Liver (tissue), 9 donors: ENCODE measurements around the gene VWA3B. TPM values are rescaled to one million over a fixed set of nuclear protein-coding genes. Genes with fewer than 3 reads are reported as not detected.

Experiments used
- DNase-seq: peaks from one replicate; pipeline ENCODE4 v3.0.0-alpha.2; 2017; ENCODE audit warnings: low spot score
- H3K27ac ChIP-seq, 2 donors: one replicate each; pipeline ENCODE4 v1.7.0; 2013; ENCODE audit warnings: inconsistent platforms in 2 of 2, low read length in 2 of 2, control low read depth in 1 of 2, low read depth in 1 of 2, mild to moderate bottlenecking in 1 of 2
- H3K27me3 ChIP-seq, 4 donors: one replicate each; pipeline versions ENCODE4 v1.6.1 to v1.7.0; 2013; ENCODE audit warnings: low read length in 3 of 4, inconsistent platforms in 1 of 4, mild to moderate bottlenecking in 1 of 4, moderate library complexity in 1 of 4; ENCODE audit not compliant: control insufficient read depth in 4 of 4, insufficient read depth in 4 of 4
- H3K36me3 ChIP-seq, 4 donors: one replicate each; pipeline versions ENCODE4 v1.6.1 to v1.7.0; 2013; ENCODE audit warnings: low read length in 3 of 4, mild to moderate bottlenecking in 3 of 4, low read depth in 1 of 4, moderate library complexity in 1 of 4; ENCODE audit not compliant: control insufficient read depth in 4 of 4, insufficient read depth in 3 of 4
- H3K4me1 ChIP-seq, 4 donors: one replicate each; pipeline versions ENCODE4 v1.6.1 to v1.7.0; 2013; ENCODE audit warnings: low read length in 3 of 4, mild to moderate bottlenecking in 3 of 4, moderate library complexity in 1 of 4; ENCODE audit not compliant: control insufficient read depth in 4 of 4, insufficient read depth in 4 of 4
- H3K4me3 ChIP-seq, 3 donors: one replicate each; pipeline versions ENCODE4 v1.6.1 to v1.7.0; 2013; ENCODE audit warnings: low read length in 3 of 3, control low read depth in 1 of 3, low read depth in 1 of 3, mild to moderate bottlenecking in 1 of 3
- H3K9ac ChIP-seq, 2 donors: one replicate each; pipeline ENCODE4 v1.7.0; 2013; ENCODE audit warnings: low read length in 2 of 2, mild to moderate bottlenecking in 2 of 2, moderate library complexity in 2 of 2, control low read depth in 1 of 2, low read depth in 1 of 2
- H3K9me3 ChIP-seq, 4 donors: one replicate each; pipeline versions ENCODE4 v1.6.1 to v1.7.0; 2013; ENCODE audit warnings: low read length in 3 of 4; ENCODE audit not compliant: control insufficient read depth in 4 of 4
- FOXA2 ChIP-seq: IDR thresholded peaks from 2 replicates; pipeline ENCODE4 v1.6.1; 2016; ENCODE audit warnings: antibody characterized with exemption
- GABPA ChIP-seq, 2 donors: IDR thresholded peaks in 1 of 2; conservative IDR thresholded peaks in 1 of 2; 2 replicates each; pipeline ENCODE4 v1.6.1; 2016; ENCODE audit warnings: antibody characterized with exemption in 2 of 2, mild to moderate bottlenecking in 1 of 2, moderate library complexity in 1 of 2
- HNF4A ChIP-seq, 2 donors: conservative IDR thresholded peaks; 2 replicates each; pipeline ENCODE4 v1.6.1; 2016; ENCODE audit warnings: antibody characterized with exemption in 2 of 2, mild to moderate bottlenecking in 2 of 2
- JUND ChIP-seq, 2 donors: IDR thresholded peaks; 2 replicates each; pipeline ENCODE4 v1.6.1; 2016; ENCODE audit warnings: antibody characterized with exemption in 2 of 2
- NR2F2 ChIP-seq: IDR thresholded peaks from 2 replicates; pipeline ENCODE4 v1.6.1; 2016; ENCODE audit warnings: antibody characterized with exemption
- RXRA ChIP-seq, 2 donors: IDR thresholded peaks; 2 replicates each; pipeline ENCODE4 v1.6.1; 2017 to 2018; ENCODE audit warnings: antibody characterized with exemption in 2 of 2, mild to moderate bottlenecking in 1 of 2
- SP1 ChIP-seq: IDR thresholded peaks from 2 replicates; pipeline ENCODE4 v1.6.1; 2018; ENCODE audit warnings: antibody characterized with exemption, mild to moderate bottlenecking
- TAF1 ChIP-seq: conservative IDR thresholded peaks from 2 replicates; pipeline ENCODE4 v1.6.1; 2016; ENCODE audit warnings: antibody characterized with exemption, mild to moderate bottlenecking
- YY1 ChIP-seq: IDR thresholded peaks from 2 replicates; pipeline ENCODE4 v1.6.1; 2016; ENCODE audit warnings: antibody characterized with exemption, mild to moderate bottlenecking
- WGBS: extraction: QIAGEN DNeasy Blood & Tissue Kit; methylation state at CpG from one replicate; pipeline ENCODE4 v1.1.7; 2013; 5-methylcytosine and 5-hydroxymethylcytosine counted together
- polyA plus RNA-seq, 2 donors: library from polyadenylated mRNA; stranded (reverse) in 1 of 2; unstranded in 1 of 2; fragments of 200-250 nt in 1 of 2; fragments of >200 nt in 1 of 2; fragmentation: Nextera tagmentation in 1 of 2; extraction: Ambion mirVana in 1 of 2; gene quantifications; one replicate each; pipeline versions ENCODE4 v1.2.1 to v1.2.3, GENCODE V29; 2013 to 2015
- total RNA-seq, 2 donors: library from RNA; depleted of rRNA; stranded (reverse); fragments of >200 nt; gene quantifications; one replicate each; pipeline ENCODE4 v1.2.3, GENCODE V29; 2014
- TF ChIP-seq, protein P1 (sequence below): fragments of 150-350 bp; IDR thresholded peaks from 2 replicates; pipeline ENCODE4 v1.5.1; 2017; ENCODE audit warnings: improper control_type of control experiment, low read depth, low read length; ENCODE audit not compliant: missing input control
- TF ChIP-seq, protein P2 (sequence below): IDR thresholded peaks from 2 replicates; pipeline ENCODE4 v1.6.1; 2016; ENCODE audit warnings: antibody characterized with exemption, mild to moderate bottlenecking
- TF ChIP-seq, protein P3 (sequence below): IDR thresholded peaks from 2 replicates; pipeline ENCODE4 v1.6.1; 2016; ENCODE audit warnings: antibody characterized with exemption
- donor health status: healthy.
- donor health status: healthy.
- donor health status: healthy.
- donor health status: healthy.
- donor health status: healthy.

The VWA3B gene
- total and polyA plus RNA-seq, 4 donors, result 0.08 TPM; not detected in 3

- TF ChIP-seq HNF4A (conservative IDR thresholded peaks at IDR 0.05) (no peak), NR2F2 (no peak), TAF1 (no peak), GABPA (IDR thresholded peaks at IDR 0.05 in 1 of 2, conservative IDR thresholded peaks at IDR 0.05 in 1 of 2) (no peak), FOXA2 (no peak)
- TF ChIP-seq, protein P1, sequence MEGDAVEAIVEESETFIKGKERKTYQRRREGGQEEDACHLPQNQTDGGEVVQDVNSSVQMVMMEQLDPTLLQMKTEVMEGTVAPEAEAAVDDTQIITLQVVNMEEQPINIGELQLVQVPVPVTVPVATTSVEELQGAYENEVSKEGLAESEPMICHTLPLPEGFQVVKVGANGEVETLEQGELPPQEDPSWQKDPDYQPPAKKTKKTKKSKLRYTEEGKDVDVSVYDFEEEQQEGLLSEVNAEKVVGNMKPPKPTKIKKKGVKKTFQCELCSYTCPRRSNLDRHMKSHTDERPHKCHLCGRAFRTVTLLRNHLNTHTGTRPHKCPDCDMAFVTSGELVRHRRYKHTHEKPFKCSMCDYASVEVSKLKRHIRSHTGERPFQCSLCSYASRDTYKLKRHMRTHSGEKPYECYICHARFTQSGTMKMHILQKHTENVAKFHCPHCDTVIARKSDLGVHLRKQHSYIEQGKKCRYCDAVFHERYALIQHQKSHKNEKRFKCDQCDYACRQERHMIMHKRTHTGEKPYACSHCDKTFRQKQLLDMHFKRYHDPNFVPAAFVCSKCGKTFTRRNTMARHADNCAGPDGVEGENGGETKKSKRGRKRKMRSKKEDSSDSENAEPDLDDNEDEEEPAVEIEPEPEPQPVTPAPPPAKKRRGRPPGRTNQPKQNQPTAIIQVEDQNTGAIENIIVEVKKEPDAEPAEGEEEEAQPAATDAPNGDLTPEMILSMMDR, result no peak
Measured at GRCh38 chr2:98311090-98311489, 224.1 kb downstream of the VWA3B start (continued).

- Histone ChIP-seq H3K4me3 (no peak overlapping the region), H3K27me3 (no peaks in the 10 kb centered on the region), H3K27ac (no peak overlapping the region), H3K9ac (no peak overlapping the region), H3K4me1 (no peaks in the 10 kb centered on the region), H3K9me3 (no peaks in the 10 kb centered on the region), H3K36me3 (no peaks in the 10 kb centered on the region)
- WGBS, result 80% methylated on average over 33 of the region's 33 CpGs
- no peak for TF ChIP-seq FOXA2
- TF ChIP-seq TAF1, result no peak
- TF ChIP-seq, protein P1, result no peak
- no peak for TF ChIP-seq YY1
- TF ChIP-seq, protein P2, sequence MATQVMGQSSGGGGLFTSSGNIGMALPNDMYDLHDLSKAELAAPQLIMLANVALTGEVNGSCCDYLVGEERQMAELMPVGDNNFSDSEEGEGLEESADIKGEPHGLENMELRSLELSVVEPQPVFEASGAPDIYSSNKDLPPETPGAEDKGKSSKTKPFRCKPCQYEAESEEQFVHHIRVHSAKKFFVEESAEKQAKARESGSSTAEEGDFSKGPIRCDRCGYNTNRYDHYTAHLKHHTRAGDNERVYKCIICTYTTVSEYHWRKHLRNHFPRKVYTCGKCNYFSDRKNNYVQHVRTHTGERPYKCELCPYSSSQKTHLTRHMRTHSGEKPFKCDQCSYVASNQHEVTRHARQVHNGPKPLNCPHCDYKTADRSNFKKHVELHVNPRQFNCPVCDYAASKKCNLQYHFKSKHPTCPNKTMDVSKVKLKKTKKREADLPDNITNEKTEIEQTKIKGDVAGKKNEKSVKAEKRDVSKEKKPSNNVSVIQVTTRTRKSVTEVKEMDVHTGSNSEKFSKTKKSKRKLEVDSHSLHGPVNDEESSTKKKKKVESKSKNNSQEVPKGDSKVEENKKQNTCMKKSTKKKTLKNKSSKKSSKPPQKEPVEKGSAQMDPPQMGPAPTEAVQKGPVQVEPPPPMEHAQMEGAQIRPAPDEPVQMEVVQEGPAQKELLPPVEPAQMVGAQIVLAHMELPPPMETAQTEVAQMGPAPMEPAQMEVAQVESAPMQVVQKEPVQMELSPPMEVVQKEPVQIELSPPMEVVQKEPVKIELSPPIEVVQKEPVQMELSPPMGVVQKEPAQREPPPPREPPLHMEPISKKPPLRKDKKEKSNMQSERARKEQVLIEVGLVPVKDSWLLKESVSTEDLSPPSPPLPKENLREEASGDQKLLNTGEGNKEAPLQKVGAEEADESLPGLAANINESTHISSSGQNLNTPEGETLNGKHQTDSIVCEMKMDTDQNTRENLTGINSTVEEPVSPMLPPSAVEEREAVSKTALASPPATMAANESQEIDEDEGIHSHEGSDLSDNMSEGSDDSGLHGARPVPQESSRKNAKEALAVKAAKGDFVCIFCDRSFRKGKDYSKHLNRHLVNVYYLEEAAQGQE, result no peak
- TF ChIP-seq JUND (IDR thresholded peaks at IDR 0.05), result no peak
- TF ChIP-seq NR2F2, result no peak
- TF ChIP-seq, protein P3, sequence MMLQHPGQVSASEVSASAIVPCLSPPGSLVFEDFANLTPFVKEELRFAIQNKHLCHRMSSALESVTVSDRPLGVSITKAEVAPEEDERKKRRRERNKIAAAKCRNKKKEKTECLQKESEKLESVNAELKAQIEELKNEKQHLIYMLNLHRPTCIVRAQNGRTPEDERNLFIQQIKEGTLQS, result no peak
- TF ChIP-seq SP1, result no peak
- no peak for TF ChIP-seq RXRA (IDR thresholded peaks at IDR 0.05)
- DNase-seq, result no peak
Measured at GRCh38 chr2:98311771-98312545, 225.0 kb downstream of the VWA3B start.
